ENCODE results near the gene NDOR1. TPM values are rescaled to one million over a fixed set of nuclear protein-coding genes. Genes with fewer than 3 reads are reported as not detected.

NDOR1 gene
- total RNA-seq, 2 donors from 2014 or later = 17.1 to 22.7 TPM

GRCh38 chr9:137179761-137180160 is 25.7 kb upstream of the NDOR1 start:
- Histone ChIP-seq H3K36me3 (replicated peaks in 1 of 2; ENCODE audit: insufficient read depth in 1 of 2, low read depth in 2 of 2) (peaks cover 25 to 39% of the 10 kb centered on the region in 2 donors), H3K4me1 (no peaks in the 10 kb centered on the region), H3K4me3 (no peak overlapping the region), H3K9me3 (no peaks in the 10 kb centered on the region), H3K27me3 (no peaks in the 10 kb centered on the region), H3K27ac (no peak overlapping the region)
- intact Hi-C loops (cut with DNase I) = loop anchor here (5.0 kb wide), 1 partner anchor 47 kb away; no protein-coding TSS in a partner anchor
- no peak for DNase-seq
- TF ChIP-seq POLR2A (IDR thresholded peaks at IDR 0.05) (no peak), CTCF (IDR thresholded peaks at IDR 0.05) (no peak)
- 95 to 97% methylated on average over 9 to 17 of the region's 17 CpGs for WGBS, 2 donors
- ATAC-seq = no peak

GRCh38 chr9:137180491-137180890 is 25.0 kb upstream of the NDOR1 start:
- TF ChIP-seq CTCF (IDR thresholded peaks at IDR 0.05) (no peak), POLR2A (IDR thresholded peaks at IDR 0.05) (no peak)
- DNase-seq (no peak), ATAC-seq (no peak)
- no peak overlapping the region for H3K27ac ChIP-seq
- H3K4me1 ChIP-seq = peaks cover under 1% of the 10 kb centered on the region
- no peak overlapping the region for H3K4me3 ChIP-seq
- H3K9me3 ChIP-seq = no peaks in the 10 kb centered on the region
- H3K36me3 ChIP-seq (replicated peaks in 1 of 2; ENCODE audit: insufficient read depth in 1 of 2, low read depth in 2 of 2) = peaks cover 25 to 40% of the 10 kb centered on the region in 2 donors
- intact Hi-C loops (cut with DNase I) = loop anchor here (5.0 kb wide), 1 partner anchor 48 kb away; no protein-coding TSS in a partner anchor
- WGBS, 2 donors = 90 to 100% methylated on average over 3 to 18 of the region's 20 CpGs
- H3K27me3 ChIP-seq = no peaks in the 10 kb centered on the region

- no peak for ATAC-seq
Measured at GRCh38 chr9:137181680-137182079, 23.8 kb upstream of the NDOR1 start.

GRCh38 chr9:137182836-137183235 is 22.7 kb upstream of the NDOR1 start:
- Histone ChIP-seq H3K27ac (no peak overlapping the region), H3K4me1 (peaks cover 24% of the 10 kb centered on the region), H3K9me3 (no peaks in the 10 kb centered on the region), H3K36me3 (replicated peaks in 1 of 2; ENCODE audit: insufficient read depth in 1 of 2, low read depth in 2 of 2) (peaks cover 25 to 40% of the 10 kb centered on the region in 2 donors), H3K27me3 (no peaks in the 10 kb centered on the region), H3K4me3 (no peak overlapping the region)
- no peak for ATAC-seq
- 88 to 98% methylated on average over 5 to 14 of the region's 17 CpGs for WGBS, 2 donors
- TF ChIP-seq CTCF (IDR thresholded peaks at IDR 0.05) = no peak
- TF ChIP-seq POLR2A (IDR thresholded peaks at IDR 0.05) = no peak
- no peak for DNase-seq
- intact Hi-C loops (cut with DNase I) = loop anchor here (5.0 kb wide), 1 partner anchor 51 kb away; no protein-coding TSS in a partner anchor

More at GRCh38 chr9:137181680-137182079, 23.8 kb upstream of the NDOR1 start:
- intact Hi-C loops (cut with DNase I) = loop anchor here (5.0 kb wide), 1 partner anchor 49 kb away; no protein-coding TSS in a partner anchor
- WGBS, 2 donors = 92 to 94% methylated on average over 18 to 22 of the region's 22 CpGs
- no peaks in the 10 kb centered on the region for H3K27me3 ChIP-seq
- peaks cover 25 to 40% of the 10 kb centered on the region in 2 donors for H3K36me3 ChIP-seq (replicated peaks in 1 of 2; ENCODE audit: insufficient read depth in 1 of 2, low read depth in 2 of 2)
- no peaks in the 10 kb centered on the region for H3K9me3 ChIP-seq
- peaks cover 13% of the 10 kb centered on the region for H3K4me1 ChIP-seq
- DNase-seq = no peak
- H3K4me3 ChIP-seq = no peak overlapping the region
- no peak overlapping the region for H3K27ac ChIP-seq
- TF ChIP-seq POLR2A (IDR thresholded peaks at IDR 0.05) (no peak), CTCF (IDR thresholded peaks at IDR 0.05) (no peak)
